ENCODE data around the gene EML5.
"Not testable (repeated sequence)": the region's sequence is repeated elsewhere in the genome, so short reads cannot be mapped to it uniquely, and the experiment has no call there.

The EML5 gene

GRCh38 chr14:88792473-88793258, at the start of gene EML5:
Gene EML5 (minus strand): TSS chr14:88792953. CDS start chr14:88792503, 450 bp downstream.
- DNase-seq (ENCODE audit: low read depth), result peak; percentile 72

DNA sequence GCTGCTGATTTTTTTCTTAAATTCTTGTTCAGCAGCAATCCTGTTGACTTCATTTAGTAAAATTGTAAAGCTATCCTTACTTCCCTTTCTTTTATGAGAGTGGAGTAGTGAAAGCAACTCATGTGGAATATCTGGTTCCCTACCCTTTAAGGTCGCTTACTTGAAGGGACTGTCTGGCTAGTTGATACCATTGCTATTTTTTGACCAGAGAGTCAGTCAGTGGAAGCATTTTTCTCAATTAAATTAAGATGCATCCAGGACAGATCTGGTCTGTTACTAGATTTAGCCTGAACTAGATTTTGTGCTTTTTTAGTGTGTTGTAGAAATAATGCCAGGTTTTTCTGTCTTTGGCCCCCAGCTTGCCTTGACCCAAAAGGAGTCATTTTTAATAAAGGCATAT, 49.7 kb upstream of the EML5 start:
- DNase-seq (ENCODE audit: low read depth), result no peak

DNA sequence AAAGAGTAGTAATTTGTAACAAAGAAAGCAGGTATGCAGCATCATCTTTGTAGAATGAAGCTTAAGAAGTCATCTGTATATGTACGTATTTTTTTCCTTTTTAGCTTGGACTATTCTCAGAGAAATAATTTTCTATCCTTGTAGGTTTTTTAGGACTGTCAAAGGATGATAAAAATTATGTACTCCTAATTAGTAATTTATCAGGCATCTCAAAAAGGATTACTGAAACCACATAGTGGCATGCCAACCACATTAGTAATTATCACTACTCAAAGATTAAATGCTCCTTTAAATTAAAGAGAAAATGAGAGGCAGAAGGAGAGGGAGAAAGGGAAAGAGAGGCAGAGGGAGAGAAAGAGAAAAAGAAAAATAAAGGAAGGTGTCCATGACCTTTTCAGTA, 49.0 kb upstream of the EML5 start:
- no peak for DNase-seq (ENCODE audit: low read depth)

- DNase-seq (ENCODE audit: low read depth), result no peak
Observed at GRCh38 chr14:88840926-88841325, 48.2 kb upstream of the EML5 start.

GRCh38 chr14:88838015-88838414, 45.3 kb upstream of the EML5 start:
- no peak for DNase-seq (ENCODE audit: low read depth)

DNA sequence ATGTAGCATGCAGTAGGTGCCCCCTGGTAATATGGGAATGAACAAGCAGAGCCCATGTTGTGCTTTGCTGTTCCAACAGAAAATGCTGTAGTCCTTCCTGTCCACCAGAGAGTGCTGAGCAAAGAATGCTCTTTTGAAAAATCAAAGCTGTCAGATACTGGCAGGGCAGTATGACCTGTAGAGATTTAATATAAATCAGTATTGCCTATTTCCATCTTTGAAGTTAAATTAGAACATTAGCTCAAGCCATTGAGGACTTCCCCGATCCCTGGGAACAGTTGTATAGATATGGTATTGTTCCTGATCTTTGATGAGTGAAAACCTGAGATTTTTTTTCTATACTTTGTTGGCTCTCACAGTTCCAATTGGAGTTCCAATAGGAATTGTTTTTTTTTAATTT, 44.7 kb upstream of the EML5 start:
- DNase-seq (ENCODE audit: low read depth), result no peak

DNA sequence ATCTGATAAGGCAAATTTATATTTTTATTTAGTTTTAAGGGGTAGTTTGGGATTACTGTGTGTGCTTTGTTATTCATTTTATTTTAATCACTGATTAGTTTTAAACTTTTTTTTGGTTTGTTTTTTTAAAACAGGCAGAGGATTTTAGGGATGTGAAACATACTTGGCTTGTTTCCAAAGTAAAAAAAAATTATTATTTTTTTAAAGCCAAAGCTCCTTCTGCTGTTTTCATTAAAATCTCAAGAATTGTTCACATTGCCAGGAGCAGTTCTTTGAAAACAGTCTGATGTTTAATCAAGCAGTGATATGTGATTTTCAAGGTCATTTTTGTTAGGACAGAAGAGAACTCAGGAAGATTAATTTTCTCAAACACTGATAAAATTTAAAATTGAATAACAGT, 42.9 kb upstream of the EML5 start:
- DNase-seq (ENCODE audit: low read depth), result no peak

GRCh38 chr14:88834883-88835431, 42.2 kb upstream of the EML5 start:
- no peak for DNase-seq (ENCODE audit: low read depth)

- no peak for DNase-seq (ENCODE audit: low read depth)
Observed at GRCh38 chr14:88831284-88831683, 38.5 kb upstream of the EML5 start.

DNA sequence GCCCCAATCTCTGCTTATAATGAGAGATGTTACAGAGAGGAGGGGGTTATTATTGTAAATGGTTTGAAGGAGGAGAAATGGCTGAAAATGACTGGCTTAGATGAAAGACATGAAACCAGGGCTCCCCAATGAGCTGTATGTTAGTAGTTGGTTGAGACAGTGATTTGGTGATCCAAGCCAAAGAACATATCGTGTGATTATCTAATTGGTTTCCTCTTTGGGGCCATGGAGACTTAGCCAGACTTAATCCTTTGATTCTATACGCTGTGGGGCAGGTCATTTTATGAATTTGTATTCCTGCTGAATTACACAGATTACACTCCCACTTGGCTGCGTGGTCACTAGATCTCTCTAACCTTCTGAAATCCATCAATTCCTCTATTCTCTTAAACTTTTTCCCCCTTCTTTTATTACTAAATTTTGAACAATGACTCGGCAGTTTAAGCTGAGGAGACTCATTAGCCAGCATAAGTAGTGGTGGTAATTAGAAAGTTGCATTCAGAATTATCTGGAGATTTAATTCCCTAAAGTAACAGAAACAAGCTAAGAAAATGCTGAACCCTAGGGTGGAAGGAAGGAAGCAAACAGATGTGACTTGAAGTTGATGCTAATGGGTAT, 37.0 kb upstream of the EML5 start:
- no peak for DNase-seq (ENCODE audit: low read depth)

DNA sequence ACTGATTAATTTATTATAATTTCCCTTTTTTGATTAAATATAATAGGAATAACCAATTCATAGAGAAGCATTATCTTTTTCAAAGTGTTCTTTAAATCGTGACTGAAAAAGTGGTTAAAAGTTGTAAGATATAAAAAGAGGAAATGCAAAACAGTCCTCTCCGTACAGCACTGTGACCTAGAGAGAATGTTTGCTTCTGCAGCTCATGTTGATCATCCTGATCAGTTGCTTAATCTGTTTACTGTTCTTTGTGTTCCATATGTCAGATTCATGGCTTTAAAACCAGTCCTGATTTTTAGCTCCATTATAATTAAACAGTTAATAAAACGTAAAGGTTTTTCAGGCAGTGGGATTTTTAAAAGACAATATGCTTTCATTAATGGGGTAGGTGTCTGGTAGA, 36.4 kb upstream of the EML5 start:
- no peak for DNase-seq (ENCODE audit: low read depth)

DNA sequence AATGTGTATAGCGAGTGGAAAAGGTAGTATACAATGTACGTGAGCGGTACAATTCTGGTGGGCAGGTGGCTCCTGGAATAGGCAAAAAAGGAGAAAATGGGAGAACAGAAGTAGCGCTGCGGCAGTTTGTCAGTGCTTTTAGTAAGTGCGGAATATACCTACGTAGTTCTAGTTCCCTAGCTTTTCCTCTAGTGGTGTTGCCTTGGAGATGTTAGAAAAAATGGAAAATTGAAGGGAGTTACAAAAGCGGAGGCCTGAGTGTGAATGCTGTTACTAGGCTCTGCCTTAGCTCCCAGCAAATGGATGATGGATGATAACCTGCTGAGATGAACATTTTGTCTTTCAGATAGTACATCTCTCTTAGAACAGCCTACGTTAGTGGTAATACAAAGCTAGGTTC, 32.8 kb upstream of the EML5 start:
- no peak for DNase-seq (ENCODE audit: low read depth)

GRCh38 chr14:88825078-88825458, 32.3 kb upstream of the EML5 start:
- no peak for DNase-seq (ENCODE audit: low read depth)

DNA sequence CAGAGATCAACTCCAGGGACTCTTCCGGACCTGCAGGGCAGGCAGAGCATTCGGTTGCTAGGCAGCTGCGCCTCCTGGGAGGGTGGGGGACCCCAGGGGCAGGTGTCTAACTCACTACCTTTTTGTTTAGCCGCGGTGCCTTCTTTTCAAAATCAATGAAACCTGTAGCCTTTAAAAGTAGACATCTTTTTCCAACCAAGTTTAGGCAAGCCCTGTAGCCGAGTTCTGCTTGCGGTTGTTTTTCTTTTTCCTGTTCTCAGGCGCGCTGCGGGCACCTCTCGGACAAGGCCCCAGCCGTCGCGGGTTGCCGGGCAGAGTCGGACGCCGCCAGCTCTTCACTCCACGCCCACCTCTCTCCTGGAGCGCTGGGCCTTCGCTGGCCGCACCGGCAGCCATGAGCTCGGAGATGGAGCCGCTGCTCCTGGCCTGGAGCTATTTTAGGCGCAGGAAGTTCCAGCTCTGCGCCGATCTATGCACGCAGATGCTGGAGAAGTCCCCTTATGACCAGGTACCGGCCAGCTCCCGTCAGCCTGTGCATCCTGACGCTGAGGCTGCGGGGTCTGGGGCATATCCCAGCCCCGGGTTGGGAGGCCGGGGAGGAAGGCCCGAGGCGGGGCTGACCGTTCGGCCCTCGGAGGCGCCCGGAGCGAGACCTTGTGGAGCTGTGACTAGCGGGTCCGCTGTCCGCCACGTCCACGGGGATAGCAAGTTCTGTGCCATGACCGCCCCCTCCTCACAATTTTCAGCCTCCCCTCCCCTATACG, 31.7 kb upstream of the EML5 start, which contains the start of gene TTC8:
Gene TTC8 (plus strand): TSS at position 338 of the 764 bp plus-strand sequence. CDS start 57 bp downstream, at position 395.
- peak; percentile 70 for DNase-seq (ENCODE audit: low read depth)

DNA sequence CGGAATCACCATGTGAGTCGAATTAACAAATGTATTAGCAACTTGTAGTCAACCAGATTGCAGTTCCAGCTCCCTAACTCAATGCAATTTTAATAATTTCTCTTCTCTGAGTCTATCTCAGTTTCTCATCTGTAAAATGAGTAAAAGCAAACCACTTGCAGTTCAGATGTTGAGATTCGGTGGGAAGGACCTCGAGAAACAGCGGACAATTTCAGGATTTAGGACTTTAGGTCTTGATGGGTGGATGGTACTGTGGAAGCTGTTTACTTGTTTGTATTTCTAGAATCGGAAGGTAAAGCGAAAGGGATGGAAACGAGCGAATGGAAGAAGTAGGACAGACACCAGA, 31.2 kb upstream of the EML5 start:
- DNase-seq (ENCODE audit: low read depth), result no peak

DNA sequence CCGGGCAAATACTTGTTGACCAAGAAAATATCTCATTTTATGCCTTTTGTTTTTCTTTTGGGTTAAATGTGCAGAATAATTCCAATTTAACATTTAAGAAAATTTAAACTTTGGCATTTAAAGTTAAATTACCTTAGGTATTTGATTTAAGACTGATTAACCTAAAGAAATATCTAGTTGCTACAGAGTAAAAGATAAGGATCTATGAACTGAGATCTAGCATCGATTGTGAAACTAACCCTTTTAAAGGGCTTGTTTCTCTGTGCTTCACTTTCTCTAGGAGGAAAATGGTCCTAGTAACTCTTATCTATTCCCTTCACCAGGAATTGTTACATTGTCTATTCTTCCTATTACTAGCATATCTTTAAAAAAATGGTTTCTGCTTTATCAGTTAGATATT, 29.1 kb upstream of the EML5 start:
- DNase-seq (ENCODE audit: low read depth), result no peak

DNA sequence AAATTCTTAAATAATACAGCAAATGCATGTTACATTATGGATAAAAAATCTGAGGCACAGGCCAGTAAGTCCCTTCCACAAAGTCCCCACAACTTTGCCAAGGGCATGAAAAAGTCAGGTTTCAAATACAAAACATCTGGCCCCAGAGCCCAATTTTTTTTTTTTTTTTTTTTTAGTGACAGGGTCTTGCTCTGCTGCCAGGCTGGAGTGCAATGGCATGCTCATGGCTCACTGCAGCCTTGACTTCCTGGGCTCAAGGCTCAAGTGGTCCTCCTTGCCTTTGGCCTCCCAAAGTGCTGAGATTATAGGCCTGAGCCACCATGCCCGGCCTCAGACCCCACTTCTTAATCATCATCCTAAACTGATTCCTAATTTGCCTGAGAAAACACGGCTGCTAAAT, 28.6 kb upstream of the EML5 start:
- DNase-seq (ENCODE audit: low read depth), result no peak

DNA sequence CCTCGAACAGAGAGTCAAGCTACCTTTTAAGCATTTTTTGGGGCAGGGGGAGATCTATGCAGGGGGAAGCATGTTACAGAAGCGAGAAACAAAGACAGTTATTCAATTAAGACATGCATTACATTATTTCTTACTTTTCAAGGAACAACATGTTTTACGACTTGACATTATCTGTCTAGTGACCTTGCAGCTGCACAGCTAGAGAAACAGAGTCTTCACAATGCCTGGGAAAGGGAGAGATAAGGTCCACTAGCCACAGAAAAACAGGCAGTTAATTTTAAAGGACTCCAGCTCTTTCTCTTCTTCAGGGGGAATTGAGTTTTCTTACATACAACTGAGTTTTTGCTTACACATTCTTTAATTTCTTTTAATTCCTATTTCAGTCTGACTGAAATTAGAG, 26.9 kb upstream of the EML5 start:
- DNase-seq (ENCODE audit: low read depth), result not testable (repeated sequence)

DNA sequence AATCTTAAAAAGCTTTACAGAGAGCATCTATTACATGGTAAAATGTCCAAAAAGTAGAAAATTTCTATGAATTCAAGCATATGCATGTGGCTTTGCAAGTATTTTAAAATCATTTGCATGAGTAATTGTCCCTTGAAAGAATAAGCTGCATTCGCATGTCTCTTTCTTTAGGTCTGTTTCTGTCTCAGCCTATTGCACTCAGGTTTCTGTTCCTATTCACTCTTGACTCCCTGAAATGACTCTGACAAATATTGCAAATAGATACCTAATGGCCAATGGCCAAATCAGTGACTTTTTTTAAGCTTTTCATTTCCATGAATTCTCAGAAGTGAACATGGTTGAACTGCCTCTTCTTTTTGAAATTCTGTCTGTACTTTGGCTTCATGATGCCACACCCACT, 25.3 kb upstream of the EML5 start:
- no peak for DNase-seq (ENCODE audit: low read depth)

DNA sequence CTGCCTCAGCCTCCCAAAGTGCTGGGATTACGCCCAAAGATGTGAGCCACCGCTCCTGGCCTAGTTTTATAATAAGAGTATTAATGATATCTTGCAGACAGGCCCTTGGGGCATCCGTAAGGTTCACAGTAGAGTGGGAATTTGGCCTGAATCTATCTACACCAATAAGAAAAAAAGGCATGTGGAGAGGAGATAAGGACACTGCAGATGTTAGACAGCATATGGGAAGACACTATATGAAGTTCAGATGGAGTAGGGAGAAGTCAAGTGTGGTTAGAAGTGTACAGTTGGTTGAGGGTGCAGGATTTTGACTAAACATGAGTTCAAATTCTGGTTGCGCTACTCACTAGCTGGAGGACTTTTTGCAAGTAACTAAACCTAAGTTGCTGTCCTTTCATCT, 23.2 kb upstream of the EML5 start:
- DNase-seq (ENCODE audit: low read depth), result no peak

- DNase-seq (ENCODE audit: low read depth), result no peak
Observed at GRCh38 chr14:88808359-88808758, 15.6 kb upstream of the EML5 start.

GRCh38 chr14:88804477-88804876, 11.7 kb upstream of the EML5 start:
- DNase-seq (ENCODE audit: low read depth), result no peak

GRCh38 chr14:88804035-88804434, 11.3 kb upstream of the EML5 start:
- DNase-seq (ENCODE audit: low read depth), result no peak
